ENCODE data around the gene C1orf87.

C1orf87 gene

DNA sequence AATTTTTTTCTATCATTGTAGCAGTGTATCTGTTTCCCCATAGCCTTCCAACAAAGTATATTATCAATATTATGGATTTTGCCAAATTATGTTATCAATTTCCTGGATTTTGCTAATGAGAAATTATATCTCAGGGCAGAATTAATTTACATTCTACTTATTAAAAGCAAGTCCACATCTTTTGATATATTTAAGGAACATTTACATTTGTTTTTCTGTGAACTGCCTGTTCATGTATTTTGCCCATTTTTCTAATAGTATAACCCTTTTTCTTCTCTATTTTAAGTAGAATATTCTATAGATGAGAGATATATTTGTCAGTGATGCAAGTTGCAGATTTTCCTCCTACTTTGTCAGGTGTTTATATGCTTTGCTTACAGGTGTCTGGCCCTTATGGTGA lies 24.4 kb downstream of the C1orf87 start:
- TF ChIP-seq PAX5 (IDR thresholded peaks at IDR 0.05; ENCODE audit: insufficient read depth, low read length, severe bottlenecking) (no peak), SPI1 (IDR thresholded peaks at IDR 0.05; ENCODE audit: low read depth, low read length) (no peak), POLR2AphosphoS5 (IDR thresholded peaks at IDR 0.05; ENCODE audit: low read depth, low read length) (no peak), POLR2A (IDR thresholded peaks at IDR 0.05; ENCODE audit: low read depth, low read length) (no peak), POU2F2 (IDR thresholded peaks at IDR 0.05; ENCODE audit: low read depth, low read length) (no peak), TAF1 (IDR thresholded peaks at IDR 0.05; ENCODE audit: low read depth, low read length) (no peak)

DNA sequence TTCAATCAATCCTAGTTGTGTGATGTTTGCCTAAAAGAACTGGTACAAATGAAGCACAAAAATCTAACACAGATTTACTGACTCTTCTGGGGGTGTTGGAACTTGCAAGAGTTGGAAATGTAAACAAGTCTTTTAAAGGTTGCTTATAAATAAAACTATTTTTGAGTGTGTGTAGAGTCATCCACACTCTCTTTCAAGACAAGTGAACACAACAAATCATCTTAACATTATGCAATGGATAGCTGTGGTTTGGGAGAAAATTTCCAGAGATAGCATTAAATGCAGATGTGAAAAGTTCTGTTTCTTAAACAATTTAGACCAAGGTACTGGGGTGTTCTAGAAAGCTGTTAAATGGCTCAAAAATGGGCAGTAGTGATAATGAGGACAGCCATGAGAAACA lies 28.7 kb downstream of the C1orf87 start:
- FAIRE-seq: no peak
- TF ChIP-seq TAF1 (IDR thresholded peaks at IDR 0.05; ENCODE audit: low read depth, low read length) (no peak), POU2F2 (IDR thresholded peaks at IDR 0.05; ENCODE audit: low read depth, low read length) (no peak), SPI1 (IDR thresholded peaks at IDR 0.05; ENCODE audit: low read depth, low read length) (no peak), PAX5 (IDR thresholded peaks at IDR 0.05; ENCODE audit: insufficient read depth, low read length, severe bottlenecking) (no peak), POLR2AphosphoS5 (IDR thresholded peaks at IDR 0.05; ENCODE audit: low read depth, low read length) (no peak), POLR2A (IDR thresholded peaks at IDR 0.05; ENCODE audit: low read depth, low read length) (no peak)
- DNase-seq (ENCODE audit: insufficient read length, low spot score): no peak

More for the DNA sequence above, 24.4 kb downstream of the C1orf87 start:
- FAIRE-seq (no peak), DNase-seq (ENCODE audit: insufficient read length, low spot score) (no peak)

DNA sequence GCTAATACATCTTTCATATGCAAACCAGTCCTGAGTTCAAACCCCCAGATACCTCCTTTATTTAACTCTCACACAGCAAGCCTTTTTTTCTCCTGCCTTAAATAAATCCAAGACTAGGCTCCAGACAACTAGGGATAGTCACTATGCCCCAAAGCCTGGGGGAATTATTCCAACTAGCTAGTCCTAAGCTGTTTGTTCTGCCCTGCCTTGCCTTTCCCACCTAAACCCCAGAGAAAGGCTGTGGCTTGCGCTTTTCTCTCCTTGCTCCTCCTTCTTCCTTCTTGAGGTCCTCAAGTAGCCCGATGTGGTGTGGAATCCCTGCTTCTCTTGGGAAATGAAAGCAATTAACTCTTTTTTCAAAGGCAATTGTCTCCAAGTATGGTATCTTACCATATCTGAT lies 31.8 kb downstream of the C1orf87 start:
- TF ChIP-seq TAF1 (IDR thresholded peaks at IDR 0.05; ENCODE audit: low read depth, low read length): no peak
- TF ChIP-seq POLR2AphosphoS5 (IDR thresholded peaks at IDR 0.05; ENCODE audit: low read depth, low read length): no peak
- no peak for TF ChIP-seq POLR2A (IDR thresholded peaks at IDR 0.05; ENCODE audit: low read depth, low read length)
- no peak for TF ChIP-seq SPI1 (IDR thresholded peaks at IDR 0.05; ENCODE audit: low read depth, low read length)
- TF ChIP-seq PAX5 (IDR thresholded peaks at IDR 0.05; ENCODE audit: insufficient read depth, low read length, severe bottlenecking): no peak
- no peak for TF ChIP-seq POU2F2 (IDR thresholded peaks at IDR 0.05; ENCODE audit: low read depth, low read length)
- FAIRE-seq: no peak
- no peak for DNase-seq (ENCODE audit: insufficient read length, low spot score)

- TF ChIP-seq POLR2AphosphoS5 (IDR thresholded peaks at IDR 0.05; ENCODE audit: low read depth, low read length): no peak
- no peak for TF ChIP-seq SPI1 (IDR thresholded peaks at IDR 0.05; ENCODE audit: low read depth, low read length)
- TF ChIP-seq PAX5 (IDR thresholded peaks at IDR 0.05; ENCODE audit: insufficient read depth, low read length, severe bottlenecking): no peak
- no peak for TF ChIP-seq POU2F2 (IDR thresholded peaks at IDR 0.05; ENCODE audit: low read depth, low read length)
- no peak for TF ChIP-seq POLR2A (IDR thresholded peaks at IDR 0.05; ENCODE audit: low read depth, low read length)
- no peak for TF ChIP-seq TAF1 (IDR thresholded peaks at IDR 0.05; ENCODE audit: low read depth, low read length)
- no peak for FAIRE-seq
- DNase-seq (ENCODE audit: insufficient read length, low spot score): no peak
Observed at GRCh38 chr1:60037669-60038068, 35.9 kb downstream of the C1orf87 start.

- no peak for FAIRE-seq
- DNase-seq (ENCODE audit: insufficient read length, low spot score): no peak
- no peak for TF ChIP-seq POLR2AphosphoS5 (IDR thresholded peaks at IDR 0.05; ENCODE audit: low read depth, low read length)
- no peak for TF ChIP-seq POLR2A (IDR thresholded peaks at IDR 0.05; ENCODE audit: low read depth, low read length)
- TF ChIP-seq PAX5 (IDR thresholded peaks at IDR 0.05; ENCODE audit: insufficient read depth, low read length, severe bottlenecking): no peak
- no peak for TF ChIP-seq POU2F2 (IDR thresholded peaks at IDR 0.05; ENCODE audit: low read depth, low read length)
- TF ChIP-seq SPI1 (IDR thresholded peaks at IDR 0.05; ENCODE audit: low read depth, low read length): no peak
- no peak for TF ChIP-seq TAF1 (IDR thresholded peaks at IDR 0.05; ENCODE audit: low read depth, low read length)
Observed at GRCh38 chr1:60036856-60037460, 36.6 kb downstream of the C1orf87 start.

- FAIRE-seq (no peak), DNase-seq (ENCODE audit: insufficient read length, low spot score) (no peak)
- TF ChIP-seq POLR2AphosphoS5 (IDR thresholded peaks at IDR 0.05; ENCODE audit: low read depth, low read length) (no peak), POLR2A (IDR thresholded peaks at IDR 0.05; ENCODE audit: low read depth, low read length) (no peak), SPI1 (IDR thresholded peaks at IDR 0.05; ENCODE audit: low read depth, low read length) (no peak), PAX5 (IDR thresholded peaks at IDR 0.05; ENCODE audit: insufficient read depth, low read length, severe bottlenecking) (no peak)
Observed at GRCh38 chr1:60035921-60036320, 37.6 kb downstream of the C1orf87 start.

- FAIRE-seq (no peak), DNase-seq (ENCODE audit: insufficient read length, low spot score) (no peak)
- no peak for TF ChIP-seq PAX5 (IDR thresholded peaks at IDR 0.05; ENCODE audit: insufficient read depth, low read length, severe bottlenecking)
- no peak for TF ChIP-seq POU2F2 (IDR thresholded peaks at IDR 0.05; ENCODE audit: low read depth, low read length)
- TF ChIP-seq POLR2A (IDR thresholded peaks at IDR 0.05; ENCODE audit: low read depth, low read length): no peak
- no peak for TF ChIP-seq SPI1 (IDR thresholded peaks at IDR 0.05; ENCODE audit: low read depth, low read length)
- no peak for TF ChIP-seq POLR2AphosphoS5 (IDR thresholded peaks at IDR 0.05; ENCODE audit: low read depth, low read length)
- no peak for TF ChIP-seq TAF1 (IDR thresholded peaks at IDR 0.05; ENCODE audit: low read depth, low read length)
Observed at GRCh38 chr1:60034999-60035398, 38.6 kb downstream of the C1orf87 start.

DNA sequence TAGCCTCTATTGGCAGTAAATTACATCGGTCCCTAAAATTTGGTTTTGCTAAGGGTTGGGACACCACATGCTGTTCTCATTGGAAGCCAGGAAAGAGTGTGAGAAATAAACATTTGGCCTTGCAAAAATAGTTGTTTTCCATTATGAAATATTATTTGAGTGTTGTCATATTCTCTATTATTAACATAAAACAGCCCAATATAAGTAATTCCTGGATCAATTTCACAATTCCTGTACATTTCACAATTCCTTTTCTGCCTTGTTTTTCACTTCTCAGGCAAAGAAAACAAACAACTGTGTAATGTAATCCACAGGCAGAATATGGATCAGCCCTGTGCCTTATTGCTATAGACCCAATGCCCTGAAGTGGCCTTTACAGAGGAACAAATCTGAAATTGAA lies 40.5 kb downstream of the C1orf87 start:
- no peak for TF ChIP-seq SPI1 (IDR thresholded peaks at IDR 0.05; ENCODE audit: low read depth, low read length)
- TF ChIP-seq POU2F2 (IDR thresholded peaks at IDR 0.05; ENCODE audit: low read depth, low read length): no peak
- TF ChIP-seq TAF1 (IDR thresholded peaks at IDR 0.05; ENCODE audit: low read depth, low read length): no peak
- no peak for TF ChIP-seq POLR2A (IDR thresholded peaks at IDR 0.05; ENCODE audit: low read depth, low read length)
- TF ChIP-seq POLR2AphosphoS5 (IDR thresholded peaks at IDR 0.05; ENCODE audit: low read depth, low read length): no peak
- no peak for TF ChIP-seq PAX5 (IDR thresholded peaks at IDR 0.05; ENCODE audit: insufficient read depth, low read length, severe bottlenecking)
- no peak for DNase-seq (ENCODE audit: insufficient read length, low spot score)
- FAIRE-seq: no peak

DNA sequence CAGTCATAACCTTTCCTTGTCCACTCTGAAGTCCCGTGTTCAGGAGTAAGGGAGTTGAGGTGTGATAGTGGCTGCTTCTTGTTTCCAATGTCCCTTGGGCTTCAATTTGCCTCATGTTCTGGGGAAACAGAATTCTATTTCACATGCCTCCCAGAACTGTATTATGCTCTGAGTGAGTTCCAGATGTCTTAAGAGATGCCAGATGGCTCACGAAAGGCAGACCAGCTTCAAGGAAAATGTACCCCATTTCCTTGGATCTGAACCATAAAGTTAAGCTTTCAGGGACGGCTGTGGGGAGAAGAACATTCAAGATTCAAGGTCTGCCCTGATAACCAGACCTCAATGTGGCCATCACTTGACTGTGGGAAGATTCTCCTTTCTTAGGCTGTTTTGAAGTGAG lies 42.4 kb downstream of the C1orf87 start:
- DNase-seq (ENCODE audit: insufficient read length, low spot score): no peak
- TF ChIP-seq TAF1 (IDR thresholded peaks at IDR 0.05; ENCODE audit: low read depth, low read length) (no peak), POLR2A (IDR thresholded peaks at IDR 0.05; ENCODE audit: low read depth, low read length) (no peak), SPI1 (IDR thresholded peaks at IDR 0.05; ENCODE audit: low read depth, low read length) (no peak), POU2F2 (IDR thresholded peaks at IDR 0.05; ENCODE audit: low read depth, low read length) (no peak), POLR2AphosphoS5 (IDR thresholded peaks at IDR 0.05; ENCODE audit: low read depth, low read length) (no peak), PAX5 (IDR thresholded peaks at IDR 0.05; ENCODE audit: insufficient read depth, low read length, severe bottlenecking) (no peak)
- no peak for FAIRE-seq

DNA sequence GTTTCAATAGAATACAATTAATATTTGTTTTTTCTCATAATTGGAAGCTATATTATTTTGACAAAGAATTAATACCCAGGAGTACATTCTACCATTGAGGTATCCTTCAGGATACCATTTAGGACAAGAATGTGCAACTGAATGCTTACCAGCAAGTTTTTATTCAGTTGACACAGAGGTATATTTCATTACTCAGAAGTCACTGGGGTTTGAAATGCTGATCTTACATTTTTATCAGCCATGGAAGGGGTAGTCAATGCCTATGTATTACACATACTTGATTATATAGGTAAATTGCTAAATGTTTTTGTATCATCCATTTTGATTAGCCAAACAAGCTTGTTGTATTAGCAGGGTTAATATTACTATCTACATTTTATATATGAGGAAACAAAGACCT lies 48.0 kb downstream of the C1orf87 start:
- TF ChIP-seq PAX5 (IDR thresholded peaks at IDR 0.05; ENCODE audit: insufficient read depth, low read length, severe bottlenecking) (no peak), POLR2A (IDR thresholded peaks at IDR 0.05; ENCODE audit: low read depth, low read length) (no peak), TAF1 (IDR thresholded peaks at IDR 0.05; ENCODE audit: low read depth, low read length) (no peak), POLR2AphosphoS5 (IDR thresholded peaks at IDR 0.05; ENCODE audit: low read depth, low read length) (no peak), POU2F2 (IDR thresholded peaks at IDR 0.05; ENCODE audit: low read depth, low read length) (no peak), SPI1 (IDR thresholded peaks at IDR 0.05; ENCODE audit: low read depth, low read length) (no peak)
- DNase-seq (ENCODE audit: insufficient read length, low spot score) (no peak), FAIRE-seq (no peak)

Data from GM12891 (cell line).